Right forelimb (tissue), 1 donor: ENCODE results near the gene FOXO3.
"Not testable (repeated sequence)": the region's sequence is repeated elsewhere in the genome, so short reads cannot be mapped to it uniquely, and the experiment has no call there.

ENCODE experiments used
- DNase-seq: peaks from one replicate; pipeline ENCODE4 v3.0.0-alpha.2; 2018

The FOXO3 gene

DNA sequence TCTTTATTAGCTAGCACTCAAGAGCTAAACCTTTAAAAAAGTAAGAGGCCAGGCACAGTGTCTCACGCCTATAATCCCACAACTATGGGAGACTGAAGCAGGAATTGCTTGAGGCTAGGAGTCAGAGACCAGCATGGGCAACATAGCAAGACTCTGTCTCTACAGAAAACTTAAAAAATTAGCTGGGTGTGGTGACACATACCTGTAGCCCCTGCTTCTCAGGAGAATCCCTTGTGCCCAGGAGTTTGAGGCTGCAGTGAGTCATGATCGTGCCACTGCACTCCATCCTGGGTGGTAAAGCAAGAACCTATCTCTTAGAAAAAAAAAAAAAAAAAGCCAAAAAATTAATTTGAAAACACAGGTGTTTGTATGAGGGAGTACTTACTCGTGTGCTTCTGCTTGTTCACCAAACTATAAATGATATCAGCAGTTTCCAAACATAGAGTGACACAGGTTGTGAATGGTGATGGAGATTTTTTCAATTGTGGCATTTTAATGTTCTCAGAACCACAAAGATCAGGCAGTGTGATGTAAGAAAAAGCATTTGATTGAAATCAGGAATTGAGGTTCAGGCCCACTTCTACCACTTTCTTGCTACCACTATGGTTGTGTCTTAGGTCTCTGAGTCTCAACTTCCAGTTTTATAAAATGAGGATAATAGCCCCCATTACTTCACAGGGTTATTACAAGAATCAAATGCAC, 104.9 kb downstream of the FOXO3 start:
- no peak for DNase-seq

DNA sequence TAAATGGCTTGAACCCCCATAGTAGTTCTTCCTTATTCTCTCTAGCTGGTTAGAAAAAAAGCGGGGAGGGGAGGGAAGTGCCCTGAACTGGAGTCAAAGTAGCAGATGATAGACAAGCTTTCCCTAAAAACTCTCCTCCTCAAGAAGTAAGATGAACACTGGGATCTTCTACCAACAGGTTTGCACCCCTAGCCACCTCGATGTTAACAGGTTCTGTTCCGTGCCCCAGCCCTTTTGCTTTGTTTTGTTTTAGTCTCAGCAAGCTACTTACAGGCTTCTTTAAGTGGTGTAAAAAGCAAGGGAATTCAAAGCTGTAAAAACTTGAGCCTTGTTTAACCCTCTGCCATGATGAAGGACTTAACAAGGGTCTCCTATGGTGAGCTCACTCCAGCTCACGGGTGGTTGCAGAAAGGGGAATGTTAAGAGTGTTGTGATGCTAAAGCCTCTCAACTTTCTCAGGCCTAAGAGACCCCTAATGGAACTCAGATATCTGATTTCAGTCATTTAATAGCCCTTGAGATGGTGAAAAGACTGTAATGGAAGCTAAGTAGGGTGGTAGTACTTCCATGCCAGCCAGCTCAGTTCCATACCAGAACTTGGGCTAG, 106.0 kb downstream of the FOXO3 start:
- DNase-seq = no peak

DNA sequence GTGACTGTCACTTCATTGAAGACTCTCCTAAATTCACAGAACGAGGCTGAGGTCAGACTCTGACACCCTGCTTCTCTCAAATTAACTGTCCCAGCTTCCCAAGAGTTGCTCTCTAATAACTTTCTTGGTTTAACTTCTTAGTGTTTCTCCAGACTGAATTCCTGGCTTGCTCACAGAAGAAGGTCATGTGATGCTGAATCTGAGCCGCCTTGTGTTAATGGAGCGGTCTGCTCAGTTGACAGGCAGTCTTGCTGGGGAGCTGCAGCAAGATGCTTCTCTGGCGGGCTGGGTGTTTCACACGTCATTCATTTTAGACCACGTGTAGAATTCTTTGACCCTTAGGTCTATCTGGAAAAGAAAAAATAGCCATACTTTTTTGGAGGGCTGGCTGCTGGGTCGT, 107.3 kb downstream of the FOXO3 start:
- DNase-seq = no peak

DNA sequence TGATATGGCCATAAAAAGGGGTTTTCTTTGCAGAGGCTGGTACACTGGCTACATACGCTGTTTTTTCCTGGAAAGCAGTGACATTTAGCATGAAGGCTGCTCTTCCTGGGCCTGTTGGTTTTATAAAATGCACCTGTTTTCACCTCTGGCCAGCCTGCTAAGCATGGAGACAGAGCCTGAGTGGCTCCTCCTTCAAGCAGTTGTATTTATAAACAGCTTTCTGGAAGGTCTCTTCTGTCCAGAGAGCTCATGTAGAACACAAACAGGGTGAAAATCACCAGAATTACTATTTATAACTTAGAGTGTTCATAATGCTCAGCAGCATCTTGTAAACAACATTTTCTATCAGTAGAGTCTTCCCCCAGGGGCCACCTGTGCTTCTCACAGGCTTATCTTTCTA, 109.0 kb downstream of the FOXO3 start:
- no peak for DNase-seq

DNA sequence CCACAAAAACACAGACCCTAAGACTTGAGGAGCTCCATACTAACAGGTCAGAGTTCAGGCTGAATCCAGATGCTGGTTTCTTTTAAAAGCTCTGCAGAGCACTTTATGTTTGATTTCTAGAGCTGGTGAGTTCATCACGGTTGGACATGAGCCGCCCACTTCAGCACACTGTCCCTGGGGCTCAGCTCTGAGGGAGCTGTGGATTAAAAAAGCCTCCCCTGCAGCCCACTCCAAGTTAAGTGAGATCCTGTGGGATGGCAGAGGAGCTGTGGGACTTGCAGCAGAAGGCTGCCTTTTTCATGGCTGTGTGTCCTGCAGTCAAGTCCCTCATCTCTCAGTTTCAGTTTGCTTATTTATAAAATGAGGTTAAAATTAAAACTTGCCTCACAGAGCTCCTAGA, 110.5 kb downstream of the FOXO3 start:
- no peak for DNase-seq

DNA sequence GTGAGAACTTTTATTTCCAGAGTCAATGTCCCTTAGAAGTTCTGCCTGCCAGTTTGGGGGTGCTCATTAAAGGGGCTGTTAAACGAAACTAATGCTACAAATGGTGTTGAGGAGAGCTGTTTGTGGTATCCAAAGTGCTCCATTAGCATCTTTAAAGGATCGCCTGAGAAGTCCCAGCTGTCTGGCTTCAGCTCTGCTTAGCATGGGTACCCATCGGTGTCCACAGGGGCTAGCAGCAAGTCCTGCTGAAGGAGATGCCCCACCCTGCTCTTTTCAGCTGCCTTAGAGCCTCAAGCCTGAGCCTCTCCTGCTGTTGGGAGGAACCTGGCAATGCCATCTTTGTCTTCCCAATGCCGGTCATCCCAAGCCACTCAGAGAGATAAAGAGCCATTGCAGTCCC, 111.1 kb downstream of the FOXO3 start:
- DNase-seq = no peak

DNA sequence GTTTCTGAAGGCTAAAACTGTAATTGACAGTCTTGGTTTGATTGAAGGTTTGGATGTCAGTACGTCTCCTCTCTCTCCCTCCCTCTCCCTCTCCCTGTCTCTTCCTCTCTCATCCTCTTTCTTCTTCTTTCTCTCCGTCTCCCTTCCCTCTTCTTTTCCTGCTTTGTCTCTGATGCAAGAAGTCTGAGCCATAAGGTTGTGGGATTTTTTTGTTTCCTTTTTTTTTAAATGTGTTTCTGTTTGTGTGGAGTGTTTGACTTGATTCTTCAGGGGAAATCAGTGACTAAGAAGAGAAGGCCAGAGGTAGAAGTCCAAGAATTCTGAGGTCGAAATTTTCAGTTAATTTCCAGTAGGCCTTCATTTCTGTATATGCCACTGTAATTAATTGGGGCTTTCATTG, 111.9 kb downstream of the FOXO3 start:
- no peak for DNase-seq

DNA sequence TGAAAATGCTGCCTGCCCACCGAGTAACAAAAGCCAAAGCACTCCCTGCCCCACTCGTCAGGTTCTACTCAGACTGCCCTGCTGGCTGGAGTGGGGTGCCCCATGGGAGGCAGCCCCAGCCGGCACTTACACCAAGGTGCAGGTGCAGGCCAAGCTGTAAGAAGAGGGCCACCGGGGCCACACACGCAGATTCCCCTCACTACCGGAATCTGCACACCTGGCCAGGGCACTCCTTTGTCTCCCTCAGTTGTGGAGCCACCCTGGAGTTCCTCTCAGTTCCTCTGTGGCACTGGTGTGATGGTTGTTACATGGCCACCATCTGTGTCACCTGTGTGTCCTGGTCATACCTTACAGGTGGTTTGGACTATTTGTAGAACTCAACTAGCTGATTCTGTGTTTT, 112.4 kb downstream of the FOXO3 start:
- no peak for DNase-seq

DNA sequence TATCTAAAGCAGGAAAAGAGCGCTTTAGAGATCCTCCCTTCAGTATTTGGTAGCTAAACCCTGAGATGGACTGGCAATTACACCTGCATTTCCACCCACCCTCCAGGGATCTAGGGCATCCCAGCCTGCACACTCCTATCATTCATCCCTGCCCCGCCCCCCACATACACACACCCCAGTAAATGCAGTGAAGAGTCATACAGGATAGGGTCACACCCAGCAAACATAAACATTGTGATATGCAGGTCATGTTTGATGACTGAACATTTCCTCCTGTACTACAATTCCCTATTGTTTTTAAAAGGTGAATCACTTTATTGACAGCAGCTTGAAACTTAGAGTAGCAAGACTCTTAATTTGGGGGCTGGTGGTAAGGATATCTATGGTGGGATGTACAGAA, 112.9 kb downstream of the FOXO3 start:
- DNase-seq = no peak

DNA sequence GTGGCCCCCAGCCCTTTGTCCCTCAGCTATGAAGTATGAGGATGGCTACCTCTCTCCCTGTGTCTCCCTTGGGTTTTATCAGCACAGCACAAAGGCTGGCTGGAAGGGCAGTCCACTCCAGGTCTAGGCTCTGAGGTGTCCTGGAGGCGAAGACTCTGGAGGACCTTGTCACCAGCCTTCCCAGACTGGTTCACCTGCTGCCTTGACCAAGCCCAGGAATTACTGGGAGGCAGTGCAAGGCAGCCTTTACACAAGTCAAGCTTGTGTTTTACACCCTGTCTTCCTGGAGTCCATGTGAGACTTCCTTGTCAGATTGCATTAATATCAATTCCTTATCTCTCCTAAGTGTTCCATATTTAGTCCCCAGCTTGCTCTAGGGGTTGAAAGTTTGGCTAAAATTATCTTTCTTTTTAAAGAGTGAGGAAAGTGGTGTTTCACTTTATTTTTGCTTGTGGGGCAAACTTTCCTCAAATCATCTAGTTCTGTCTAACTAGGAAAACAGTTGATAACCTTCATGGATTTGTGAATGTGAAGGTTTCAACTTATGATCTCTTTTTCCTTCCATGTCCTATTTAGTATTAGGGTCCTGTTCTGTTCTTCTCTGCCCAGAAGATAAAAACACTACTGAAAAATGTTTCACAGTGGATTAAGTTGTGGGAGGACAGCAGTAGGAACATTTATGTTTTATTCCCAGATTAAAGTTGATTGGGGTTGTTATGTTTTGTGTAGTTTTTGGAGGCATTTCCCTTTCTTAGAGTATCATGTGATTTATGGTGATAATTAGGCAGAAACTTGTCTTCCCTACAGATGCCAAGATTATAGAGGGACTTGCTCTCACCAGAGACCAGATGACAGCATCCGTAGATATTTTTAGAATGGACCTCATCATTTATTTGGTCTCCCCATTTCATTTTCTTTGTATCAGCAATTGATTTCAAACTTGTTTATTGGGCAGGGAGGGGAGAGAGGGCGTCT, 114.8 kb downstream of the FOXO3 start:
- no peak for DNase-seq

DNA sequence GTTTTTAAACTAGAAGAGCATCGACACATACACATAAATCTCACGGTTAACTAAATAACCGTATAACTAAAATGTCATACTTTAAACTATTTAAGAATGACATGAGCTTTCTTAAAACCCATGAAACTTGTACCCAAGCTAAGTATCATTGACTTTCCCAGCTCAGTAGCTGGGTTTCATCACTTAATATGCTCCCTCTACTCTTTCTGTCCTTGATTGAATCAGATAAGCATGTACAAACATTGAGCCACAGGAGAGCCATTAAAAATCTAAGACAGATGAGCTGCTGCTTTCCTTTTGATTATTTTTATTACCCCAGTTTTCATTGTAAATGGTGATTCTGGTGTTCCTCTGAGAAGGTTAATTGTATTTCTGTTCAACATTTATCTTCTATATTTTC, 115.8 kb downstream of the FOXO3 start:
- DNase-seq = no peak

DNA sequence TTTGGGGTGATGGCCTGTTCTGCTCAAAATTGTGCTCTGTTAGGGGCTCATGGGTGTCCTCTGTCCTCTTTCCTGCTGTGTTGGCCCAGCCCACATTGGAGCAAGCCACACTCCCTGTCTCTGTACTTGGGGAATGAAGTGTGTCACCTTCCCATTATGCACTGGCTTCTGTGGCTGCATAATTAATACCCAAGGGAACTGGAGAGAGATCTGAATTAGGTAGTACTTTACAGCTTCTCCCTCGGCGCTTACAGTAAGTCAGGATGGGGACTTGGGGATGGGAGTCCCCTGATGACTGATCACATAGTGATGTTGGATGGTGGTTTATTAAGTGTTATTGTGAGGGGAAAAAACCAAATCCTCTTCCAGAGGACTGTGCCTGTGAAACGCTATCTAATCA, 116.6 kb downstream of the FOXO3 start:
- no peak for DNase-seq

DNA sequence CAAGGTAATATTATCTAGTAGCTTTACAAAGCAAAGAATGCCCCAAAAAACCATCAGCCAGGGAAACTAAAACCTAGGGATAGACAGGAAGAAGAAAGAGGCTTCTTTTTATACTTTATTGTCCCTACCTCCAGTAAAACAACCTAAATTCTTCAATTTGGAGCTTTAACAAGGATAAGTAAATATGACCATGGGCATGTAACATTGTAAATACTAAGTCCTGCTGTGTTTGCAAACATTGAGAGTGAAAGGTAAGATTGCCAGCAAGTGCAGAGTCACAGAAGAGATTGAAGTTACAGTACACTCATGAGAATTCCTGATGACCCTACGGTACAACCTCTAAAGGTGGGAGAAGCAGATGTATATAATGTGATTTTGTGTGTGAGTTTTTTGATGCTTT, 117.2 kb downstream of the FOXO3 start:
- no peak for DNase-seq

DNA sequence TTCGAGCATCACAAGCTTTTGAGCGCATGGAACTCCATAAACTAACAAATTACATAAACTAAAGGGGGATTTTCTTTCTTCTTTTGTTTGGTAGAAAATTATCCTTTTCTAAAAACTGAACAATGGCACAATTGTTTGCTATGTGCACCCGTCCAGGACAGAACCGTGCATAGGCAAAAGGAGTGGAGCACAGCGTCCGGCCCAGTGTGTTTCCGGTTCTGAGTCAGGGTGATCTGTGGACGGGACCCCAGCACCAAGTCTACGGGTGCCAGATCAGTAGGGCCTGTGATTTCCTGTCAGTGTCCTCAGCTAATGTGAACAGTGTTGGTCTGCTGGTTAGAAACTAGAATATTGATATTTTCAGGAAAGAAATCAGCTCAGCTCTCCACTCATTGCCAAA, 119.6 kb downstream of the FOXO3 start:
- DNase-seq = not testable (repeated sequence)

DNA sequence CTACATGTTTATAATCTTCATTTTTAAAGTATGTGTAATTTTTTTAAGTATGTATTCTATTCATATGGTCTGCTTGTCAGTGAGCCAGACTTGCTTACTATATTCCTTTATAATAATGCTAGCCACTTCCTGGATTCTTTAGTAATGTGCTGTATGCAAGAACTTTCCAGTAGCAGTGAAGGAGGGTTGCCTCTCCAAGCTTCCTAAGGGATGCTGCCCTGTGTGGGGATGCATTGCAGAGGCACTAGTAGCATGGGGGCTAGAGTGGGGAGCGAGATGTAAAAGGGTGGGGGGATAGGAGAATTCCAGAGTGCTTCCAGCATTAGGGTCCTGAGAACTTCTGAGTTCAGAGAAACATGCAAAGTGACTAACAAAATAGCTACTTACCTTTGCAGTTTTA, 121.0 kb downstream of the FOXO3 start:
- not testable (repeated sequence) for DNase-seq

DNA sequence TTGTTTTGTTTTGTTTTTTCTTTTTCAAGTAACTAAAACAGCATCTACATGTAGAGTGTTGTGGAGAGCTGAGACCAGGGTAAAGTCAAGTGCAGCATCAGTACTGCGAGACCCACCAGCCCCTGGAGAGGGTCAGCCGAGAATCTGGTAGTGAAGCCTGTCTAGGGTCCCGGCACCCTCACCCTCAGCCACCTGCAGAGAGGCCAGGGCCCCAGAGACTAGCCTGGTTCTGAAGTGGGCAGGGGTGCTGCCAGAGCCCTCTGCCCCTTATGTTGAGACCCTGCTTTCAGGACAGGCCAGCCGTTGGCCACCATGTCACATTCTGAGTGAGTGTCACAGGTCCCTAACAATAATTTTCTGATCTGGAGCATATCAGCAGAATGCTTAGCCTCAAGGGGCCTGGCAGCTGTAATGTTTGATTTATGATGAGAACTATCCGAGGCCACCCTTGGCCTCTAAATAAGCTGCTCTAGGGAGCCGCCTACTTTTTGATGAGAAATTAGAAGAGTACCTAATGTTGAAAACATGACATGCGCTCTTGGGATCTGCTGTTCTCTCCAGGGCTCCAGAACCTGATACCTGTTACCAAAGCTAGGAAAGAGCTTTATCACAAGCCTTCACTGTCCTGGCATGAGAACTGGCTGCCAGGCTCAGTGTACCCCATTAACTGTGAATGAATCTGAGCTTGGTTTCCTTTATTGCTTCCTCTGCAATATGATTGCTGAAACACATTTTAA, 121.8 kb downstream of the FOXO3 start:
- DNase-seq = not testable (repeated sequence)

DNA sequence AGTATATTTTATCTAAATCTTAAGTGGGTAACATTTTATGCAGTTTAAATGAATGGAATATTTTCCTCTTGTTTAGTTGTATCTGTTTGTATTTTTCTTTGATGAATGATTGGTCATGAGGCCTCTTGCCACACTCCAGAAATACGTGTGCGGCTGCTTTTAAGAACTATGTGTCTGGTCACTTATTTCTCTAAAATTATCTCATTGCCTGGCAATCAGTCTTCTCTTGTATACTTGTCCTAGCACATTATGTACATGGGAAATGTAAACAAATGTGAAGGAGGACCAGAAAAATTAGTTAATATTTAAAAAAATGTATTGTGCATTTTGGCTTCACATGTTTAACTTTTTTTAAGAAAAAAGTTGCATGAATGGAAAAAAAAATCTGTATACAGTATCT, 123.3 kb downstream of the FOXO3 start:
- DNase-seq = not testable (repeated sequence)

DNA sequence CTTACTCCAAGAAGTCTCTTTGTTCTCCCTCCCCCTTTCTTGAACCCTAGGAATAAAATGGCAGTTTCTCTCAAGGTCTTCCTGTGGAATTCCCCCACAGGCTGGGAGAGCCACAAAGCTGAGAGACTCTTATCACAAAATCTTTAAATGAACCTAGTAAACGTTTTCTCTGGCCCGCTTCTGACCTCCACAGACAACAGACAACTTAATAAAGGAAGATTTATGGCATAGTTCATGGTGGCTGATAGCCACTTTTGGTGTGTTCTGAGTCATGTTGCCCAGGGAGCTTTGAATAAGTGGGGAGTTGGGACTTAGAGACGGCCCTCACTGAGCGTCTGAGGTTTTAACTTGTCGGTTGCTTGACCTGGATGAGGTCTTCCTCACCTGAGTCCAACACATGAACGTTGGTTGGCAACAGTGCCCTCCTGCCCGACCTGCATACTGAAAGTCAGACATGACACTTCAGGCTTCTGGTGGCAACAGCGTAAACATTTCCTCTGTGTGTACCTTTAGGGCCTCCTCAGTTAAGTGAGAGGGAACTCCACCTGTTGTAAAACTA, 124.1 kb downstream of the FOXO3 start:
- DNase-seq = no peak

DNA sequence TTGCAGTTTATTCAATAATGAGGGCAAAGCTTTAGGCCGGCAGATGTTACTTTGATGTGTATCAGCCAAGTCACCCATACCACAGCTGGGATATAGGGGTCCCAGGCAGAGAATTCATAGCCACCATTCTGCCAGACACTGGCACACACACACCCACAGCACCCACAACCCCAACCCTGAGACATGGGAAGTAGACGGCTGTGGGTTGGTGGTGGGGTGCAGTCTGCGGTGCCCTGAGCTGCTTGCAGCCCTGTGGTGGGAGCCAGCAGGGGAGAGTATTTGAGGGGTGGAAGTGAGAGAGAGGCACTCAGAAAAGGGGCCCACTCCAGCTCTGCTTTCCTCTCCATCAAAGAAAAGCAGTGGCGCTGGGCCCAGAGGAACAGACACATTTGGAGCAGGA, 125.3 kb downstream of the FOXO3 start:
- DNase-seq = no peak

DNA sequence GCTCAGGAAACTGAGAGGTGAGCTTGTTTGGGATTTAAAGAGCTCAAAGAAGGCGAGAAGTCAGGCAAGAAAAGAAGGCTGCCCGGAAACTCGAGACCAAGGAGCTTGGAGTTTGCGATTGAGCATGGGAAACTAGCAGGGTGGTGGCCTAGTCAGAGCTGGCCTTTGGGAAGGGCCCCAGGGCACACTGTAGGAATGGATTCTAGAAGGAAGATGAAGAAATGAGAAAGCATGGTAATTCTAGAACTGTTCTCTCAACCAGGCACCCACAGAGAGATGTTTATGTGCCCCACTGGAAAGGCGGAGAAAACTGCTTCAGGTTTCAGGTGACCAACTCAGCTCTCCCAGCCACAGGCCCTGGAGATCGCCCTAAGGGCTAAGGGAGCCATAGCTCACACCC, 126.2 kb downstream of the FOXO3 start:
- no peak for DNase-seq

DNA sequence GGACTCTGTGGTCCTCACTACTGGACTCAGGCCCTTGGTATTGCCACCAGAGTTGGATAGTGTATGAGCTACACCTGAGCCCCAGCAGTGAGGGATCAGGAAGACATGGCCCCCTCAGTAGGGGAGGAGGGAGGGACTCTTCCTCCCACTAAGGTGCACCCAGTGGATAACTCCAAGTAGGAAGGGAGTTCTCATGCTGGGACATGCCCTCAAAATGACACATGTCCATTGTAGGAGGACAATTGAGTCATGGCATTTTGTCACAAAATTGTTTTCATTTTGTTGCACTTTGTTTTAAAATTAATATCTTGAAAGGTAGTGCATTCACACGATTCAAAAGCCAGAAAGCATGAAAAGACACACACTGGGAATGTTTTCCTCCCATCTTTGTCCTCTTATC, 127.2 kb downstream of the FOXO3 start:
- DNase-seq = no peak

DNA sequence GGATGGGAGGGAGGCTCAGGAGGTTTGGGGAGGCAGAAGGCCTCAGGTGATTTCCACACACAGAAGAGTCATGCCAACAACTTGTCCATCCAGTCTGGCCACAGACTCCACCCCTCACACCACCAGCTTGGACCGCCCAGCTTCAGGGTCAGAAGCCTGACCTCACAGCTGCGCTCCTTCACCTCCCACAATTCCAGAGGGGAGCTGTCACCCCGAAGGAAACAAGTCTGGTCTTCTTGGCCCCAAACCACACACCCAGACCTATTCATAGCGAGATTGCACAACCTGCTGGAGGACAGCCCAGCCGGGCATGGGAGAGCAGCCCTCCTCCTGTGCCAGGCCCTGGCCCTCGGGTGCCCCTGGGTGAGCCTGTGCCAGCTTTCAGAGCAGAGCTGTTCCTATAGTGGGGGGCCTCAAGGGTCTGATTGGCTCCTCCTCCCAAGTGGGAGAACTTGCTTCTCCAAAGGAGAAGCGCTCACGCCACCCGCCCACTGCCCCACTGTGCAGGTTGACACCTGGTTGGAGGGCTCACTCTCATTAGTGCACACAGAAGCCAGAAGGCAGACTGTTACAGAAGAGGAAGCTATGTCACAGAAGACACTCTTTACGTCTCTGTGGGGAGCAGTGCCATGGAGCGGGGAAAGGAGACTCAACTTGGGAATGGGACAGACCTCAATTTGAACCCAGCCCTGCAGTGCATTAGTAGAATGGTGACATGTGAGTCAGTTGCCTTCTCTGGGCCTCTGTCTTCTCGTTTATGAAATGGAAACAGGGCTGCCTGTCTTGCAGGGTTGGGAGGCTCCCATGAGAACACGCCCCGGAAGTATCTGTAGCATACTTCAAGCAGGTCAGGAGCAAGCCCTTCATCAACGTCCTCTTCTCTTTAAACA, 128.8 kb downstream of the FOXO3 start:
- no peak for DNase-seq
